ENCODE results near the gene LMTK3.
"Not testable (repeated sequence)": the region's sequence is repeated elsewhere in the genome, so short reads cannot be mapped to it uniquely, and the experiment has no call there.

LMTK3 gene

DNA sequence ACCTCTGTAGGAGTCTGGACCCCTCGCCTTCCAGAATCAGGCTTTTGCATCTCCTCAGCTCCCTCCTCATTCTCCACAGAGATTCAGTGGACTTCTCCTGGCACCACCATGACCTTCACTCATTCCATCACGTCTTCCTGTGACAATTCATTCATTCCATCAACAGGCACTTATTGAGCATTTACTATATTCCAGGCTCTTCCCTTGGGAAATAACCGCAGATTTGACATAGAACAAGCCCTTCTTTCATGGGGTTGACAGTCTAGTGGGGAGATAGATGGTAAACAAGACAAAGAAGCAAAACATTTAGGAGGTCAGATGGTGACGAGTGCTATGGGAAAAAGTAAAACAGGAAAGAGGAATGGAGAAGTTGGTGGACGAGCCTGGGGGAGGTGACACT is 37.7 kb upstream of the LMTK3 start:
- H3K9me3 ChIP-seq (ENCODE audit: low read length): no peaks in the 10 kb centered on the region
- no peaks in the 10 kb centered on the region for H3K4me1 ChIP-seq (ENCODE audit: insufficient read depth, low read length)
- no peak overlapping the region for H3K9ac ChIP-seq (ENCODE audit: low read length)
- H3K27me3 ChIP-seq (ENCODE audit: control insufficient read depth in 1 of 2, insufficient read depth in 2 of 2, low read length in 2 of 2): peaks cover 0 to 9% of the 10 kb centered on the region in 2 donors
- no peak overlapping the region for H3K27ac ChIP-seq (ENCODE audit: low read depth, low read length)
- H3K4me3 ChIP-seq (ENCODE audit: low read depth in 1 of 2, low read length in 2 of 2): no peak overlapping the region
- H3K36me3 ChIP-seq (ENCODE audit: insufficient read depth, low read length): no peaks in the 10 kb centered on the region

DNA sequence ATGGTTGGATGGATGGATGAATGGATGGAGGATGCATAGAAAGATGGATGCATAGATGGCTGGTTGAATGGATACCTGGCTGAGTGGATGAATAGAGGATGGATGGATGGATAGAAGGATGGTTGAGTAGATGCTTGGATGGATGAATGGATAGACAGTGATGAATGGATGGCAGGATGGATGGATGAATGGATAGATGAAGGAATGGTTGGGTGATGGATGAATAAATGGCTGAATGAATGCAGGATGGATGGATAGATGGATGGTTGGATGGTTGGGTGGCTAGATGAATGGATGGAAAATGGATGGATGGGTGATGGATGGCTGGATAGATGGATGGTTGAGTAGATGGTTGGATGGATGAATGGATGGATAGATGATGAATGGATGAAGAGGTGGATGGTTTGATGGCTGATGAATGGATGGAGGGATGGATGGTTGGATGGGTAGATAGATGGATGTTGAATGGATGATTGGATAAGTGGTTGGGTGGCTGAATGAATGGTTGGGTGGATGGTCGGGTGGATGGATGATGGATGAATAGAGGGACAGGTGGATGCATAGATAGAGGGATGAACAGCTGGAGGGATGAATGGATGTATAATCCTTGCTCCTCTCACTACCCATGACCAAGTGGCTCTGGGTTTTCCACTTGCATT is 36.7 kb upstream of the LMTK3 start:
- Histone ChIP-seq H3K9me3 (ENCODE audit: low read length) (no peaks in the 10 kb centered on the region), H3K36me3 (ENCODE audit: insufficient read depth, low read length) (no peaks in the 10 kb centered on the region), H3K27ac (ENCODE audit: low read depth, low read length) (no peak overlapping the region), H3K4me1 (ENCODE audit: insufficient read depth, low read length) (no peaks in the 10 kb centered on the region), H3K4me3 (ENCODE audit: low read depth in 1 of 2, low read length in 2 of 2) (no peak overlapping the region), H3K9ac (ENCODE audit: low read length) (no peak overlapping the region), H3K27me3 (ENCODE audit: control insufficient read depth in 1 of 2, insufficient read depth in 2 of 2, low read length in 2 of 2) (peaks cover 0 to 11% of the 10 kb centered on the region in 2 donors)

DNA sequence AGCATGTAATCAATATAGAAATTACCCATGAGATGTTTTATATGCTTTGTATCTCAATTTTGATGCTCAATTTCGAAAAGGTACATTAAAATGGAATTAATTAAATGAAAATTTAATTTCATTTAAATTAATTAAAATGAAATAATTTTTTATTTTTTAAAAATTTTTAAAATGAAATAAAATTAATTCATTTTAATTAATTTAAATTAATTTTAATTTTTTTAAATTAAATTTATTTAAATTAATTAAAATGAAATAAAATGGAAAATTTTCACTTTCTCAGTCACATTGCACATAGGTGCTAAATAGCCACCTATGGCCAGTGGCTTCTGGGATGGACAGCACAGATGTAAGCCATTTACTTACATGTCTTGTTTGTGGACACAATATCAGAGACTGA is 36.1 kb upstream of the LMTK3 start:
- Histone ChIP-seq H3K4me3 (ENCODE audit: low read depth in 1 of 2, low read length in 2 of 2) (no peak overlapping the region), H3K27me3 (ENCODE audit: control insufficient read depth in 1 of 2, insufficient read depth in 2 of 2, low read length in 2 of 2) (peaks cover 0 to 13% of the 10 kb centered on the region in 2 donors), H3K4me1 (ENCODE audit: insufficient read depth, low read length) (no peaks in the 10 kb centered on the region)

DNA sequence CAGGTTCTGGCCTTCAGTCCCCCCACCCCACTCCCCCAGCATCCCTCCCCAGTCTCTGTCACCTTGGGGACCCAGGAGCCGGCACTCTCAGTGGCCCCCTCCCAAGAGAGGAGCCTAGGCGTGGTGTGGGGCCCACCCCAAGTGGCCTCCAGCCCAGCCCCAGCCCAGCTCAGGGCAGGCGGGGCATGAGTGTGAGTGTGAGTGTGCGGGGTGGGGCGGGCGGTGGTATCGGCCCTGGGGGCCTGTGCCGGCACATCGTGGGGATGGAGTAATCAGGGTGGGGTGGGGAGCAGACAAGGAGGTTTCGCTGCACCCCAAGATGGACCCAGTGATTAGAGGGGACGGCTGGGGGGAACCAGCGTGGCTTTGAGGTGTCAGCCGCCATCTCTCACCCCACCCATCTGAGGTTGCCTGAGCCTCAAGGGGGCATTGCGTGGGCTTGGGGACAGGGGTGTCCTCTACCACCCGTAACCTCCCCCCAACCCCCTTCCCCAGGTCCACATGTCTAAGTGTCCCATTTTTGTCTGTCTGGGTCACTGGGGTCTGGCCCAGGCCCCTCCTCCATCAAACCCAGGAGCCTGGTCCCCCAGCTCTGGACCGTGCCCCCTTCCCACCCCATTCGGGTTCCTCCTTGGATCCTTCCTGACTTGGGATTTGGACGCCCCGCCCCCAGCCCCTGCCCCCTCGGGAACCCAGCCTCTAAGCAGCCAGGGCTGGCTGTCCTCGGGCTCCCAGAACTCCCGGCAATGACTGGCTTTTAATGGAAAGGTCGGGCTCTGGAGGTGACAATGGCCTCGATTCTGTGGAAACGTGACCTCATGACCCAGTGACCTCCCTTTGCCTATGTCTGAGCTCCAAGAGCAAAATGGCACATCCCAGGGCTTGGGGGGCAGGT is 33.5 kb upstream of the LMTK3 start:
- H3K4me3 ChIP-seq (ENCODE audit: low read depth in 1 of 2, low read length in 2 of 2): no peak overlapping the region
- H3K36me3 ChIP-seq (ENCODE audit: insufficient read depth, low read length): no peaks in the 10 kb centered on the region
- no peak overlapping the region for H3K9ac ChIP-seq (ENCODE audit: low read length)
- H3K27ac ChIP-seq (ENCODE audit: low read depth, low read length): no peak overlapping the region
- peaks cover 0 to 13% of the 10 kb centered on the region in 2 donors for H3K27me3 ChIP-seq (ENCODE audit: control insufficient read depth in 1 of 2, insufficient read depth in 2 of 2, low read length in 2 of 2)
- H3K9me3 ChIP-seq (ENCODE audit: low read length): no peaks in the 10 kb centered on the region
- H3K4me1 ChIP-seq (ENCODE audit: insufficient read depth, low read length): no peaks in the 10 kb centered on the region

More for the DNA sequence above, 36.1 kb upstream of the LMTK3 start:
- no peak overlapping the region for H3K27ac ChIP-seq (ENCODE audit: low read depth, low read length)
- H3K9ac ChIP-seq (ENCODE audit: low read length): no peak overlapping the region
- H3K36me3 ChIP-seq (ENCODE audit: insufficient read depth, low read length): no peaks in the 10 kb centered on the region
- no peaks in the 10 kb centered on the region for H3K9me3 ChIP-seq (ENCODE audit: low read length)

- peaks cover 0 to 13% of the 10 kb centered on the region in 2 donors for H3K27me3 ChIP-seq (ENCODE audit: control insufficient read depth in 1 of 2, insufficient read depth in 2 of 2, low read length in 2 of 2)
- H3K4me3 ChIP-seq (ENCODE audit: low read depth in 1 of 2, low read length in 2 of 2): no peak overlapping the region
- H3K9ac ChIP-seq (ENCODE audit: low read length): no peak overlapping the region
- H3K36me3 ChIP-seq (ENCODE audit: insufficient read depth, low read length): no peaks in the 10 kb centered on the region
- no peaks in the 10 kb centered on the region for H3K9me3 ChIP-seq (ENCODE audit: low read length)
- no peaks in the 10 kb centered on the region for H3K4me1 ChIP-seq (ENCODE audit: insufficient read depth, low read length)
- H3K27ac ChIP-seq (ENCODE audit: low read depth, low read length): no peak overlapping the region
Measured at GRCh38 chr19:48543121-48543710, 31.6 kb upstream of the LMTK3 start.

- no peaks in the 10 kb centered on the region for H3K9me3 ChIP-seq (ENCODE audit: low read length)
- H3K9ac ChIP-seq (ENCODE audit: low read length): no peak overlapping the region
- H3K36me3 ChIP-seq (ENCODE audit: insufficient read depth, low read length): no peaks in the 10 kb centered on the region
- no peak overlapping the region for H3K4me3 ChIP-seq (ENCODE audit: low read depth in 1 of 2, low read length in 2 of 2)
- H3K27ac ChIP-seq (ENCODE audit: low read depth, low read length): no peak overlapping the region
- peaks cover 0 to 13% of the 10 kb centered on the region in 2 donors for H3K27me3 ChIP-seq (ENCODE audit: control insufficient read depth in 1 of 2, insufficient read depth in 2 of 2, low read length in 2 of 2)
- no peaks in the 10 kb centered on the region for H3K4me1 ChIP-seq (ENCODE audit: insufficient read depth, low read length)
Measured at GRCh38 chr19:48541813-48542212, 30.2 kb upstream of the LMTK3 start.

GRCh38 chr19:48540110-48540509 is 28.5 kb upstream of the LMTK3 start:
- no peak overlapping the region for H3K9ac ChIP-seq (ENCODE audit: low read length)
- no peak overlapping the region for H3K27ac ChIP-seq (ENCODE audit: low read depth, low read length)
- H3K9me3 ChIP-seq (ENCODE audit: low read length): no peaks in the 10 kb centered on the region
- no peaks in the 10 kb centered on the region for H3K4me1 ChIP-seq (ENCODE audit: insufficient read depth, low read length)
- H3K36me3 ChIP-seq (ENCODE audit: insufficient read depth, low read length): no peaks in the 10 kb centered on the region
- peaks cover 0 to 8% of the 10 kb centered on the region in 2 donors for H3K27me3 ChIP-seq (ENCODE audit: control insufficient read depth in 1 of 2, insufficient read depth in 2 of 2, low read length in 2 of 2)
- no peak overlapping the region for H3K4me3 ChIP-seq (ENCODE audit: low read depth in 1 of 2, low read length in 2 of 2)

DNA sequence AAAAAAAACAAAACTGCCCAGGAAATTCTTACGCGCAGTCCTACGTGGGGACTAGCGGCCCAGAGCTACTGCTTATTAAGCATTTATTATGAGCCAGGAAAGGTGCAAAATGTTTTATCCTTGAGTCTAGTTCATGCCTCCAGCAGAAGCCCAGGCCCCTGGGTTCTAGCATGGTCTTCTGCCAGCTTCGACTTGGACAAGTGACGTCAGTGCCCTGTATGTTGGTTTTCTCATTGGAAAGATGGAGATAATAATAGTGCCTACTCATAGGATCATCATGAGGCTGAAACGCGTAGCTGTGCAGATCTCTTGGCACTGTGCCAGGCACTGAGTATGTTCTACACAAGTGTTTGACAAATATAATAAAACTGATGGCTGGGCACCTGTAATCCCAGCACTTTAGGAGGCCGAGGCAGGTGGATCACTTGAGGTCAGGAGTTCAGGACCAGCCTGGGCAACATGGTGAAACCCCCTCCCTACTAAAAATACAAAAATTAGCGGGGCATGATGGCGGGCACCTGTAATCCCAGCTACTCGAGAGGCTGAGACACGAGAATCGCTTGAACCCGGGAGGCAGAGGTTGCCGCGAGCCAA is 28.0 kb upstream of the LMTK3 start:
- Histone ChIP-seq H3K9ac (ENCODE audit: low read length) (no peak overlapping the region), H3K4me1 (ENCODE audit: insufficient read depth, low read length) (no peaks in the 10 kb centered on the region), H3K27ac (ENCODE audit: low read depth, low read length) (no peak overlapping the region), H3K36me3 (ENCODE audit: insufficient read depth, low read length) (no peaks in the 10 kb centered on the region), H3K27me3 (ENCODE audit: control insufficient read depth in 1 of 2, insufficient read depth in 2 of 2, low read length in 2 of 2) (peaks cover 0 to 4% of the 10 kb centered on the region in 2 donors), H3K9me3 (ENCODE audit: low read length) (no peaks in the 10 kb centered on the region), H3K4me3 (ENCODE audit: low read depth in 1 of 2, low read length in 2 of 2) (no peak overlapping the region)

GRCh38 chr19:48538057-48538456 is 26.4 kb upstream of the LMTK3 start:
- not testable (repeated sequence) for H3K27ac ChIP-seq (ENCODE audit: low read depth, low read length); H3K4me3 ChIP-seq (ENCODE audit: low read depth in 1 of 2, low read length in 2 of 2); H3K4me1 ChIP-seq (ENCODE audit: insufficient read depth, low read length); H3K27me3 ChIP-seq (ENCODE audit: control insufficient read depth in 1 of 2, insufficient read depth in 2 of 2, low read length in 2 of 2); H3K9me3 ChIP-seq (ENCODE audit: low read length); H3K9ac ChIP-seq (ENCODE audit: low read length); H3K36me3 ChIP-seq (ENCODE audit: insufficient read depth, low read length)

- H3K4me1 ChIP-seq (ENCODE audit: insufficient read depth, low read length): no peaks in the 10 kb centered on the region
- no peak overlapping the region for H3K27ac ChIP-seq (ENCODE audit: low read depth, low read length)
- no peaks in the 10 kb centered on the region for H3K27me3 ChIP-seq (ENCODE audit: control insufficient read depth in 1 of 2, insufficient read depth in 2 of 2, low read length in 2 of 2)
- H3K9ac ChIP-seq (ENCODE audit: low read length): no peak overlapping the region
- no peak overlapping the region for H3K4me3 ChIP-seq (ENCODE audit: low read depth in 1 of 2, low read length in 2 of 2)
- no peaks in the 10 kb centered on the region for H3K9me3 ChIP-seq (ENCODE audit: low read length)
- H3K36me3 ChIP-seq (ENCODE audit: insufficient read depth, low read length): no peaks in the 10 kb centered on the region
Measured at GRCh38 chr19:48537541-48537940, 25.9 kb upstream of the LMTK3 start.

- Histone ChIP-seq H3K9me3 (ENCODE audit: low read length) (no peaks in the 10 kb centered on the region), H3K4me1 (ENCODE audit: insufficient read depth, low read length) (no peaks in the 10 kb centered on the region), H3K27ac (ENCODE audit: low read depth, low read length) (no peak overlapping the region), H3K9ac (ENCODE audit: low read length) (no peak overlapping the region), H3K27me3 (ENCODE audit: control insufficient read depth in 1 of 2, insufficient read depth in 2 of 2, low read length in 2 of 2) (no peaks in the 10 kb centered on the region), H3K4me3 (ENCODE audit: low read depth in 1 of 2, low read length in 2 of 2) (no peak overlapping the region), H3K36me3 (ENCODE audit: insufficient read depth, low read length) (no peaks in the 10 kb centered on the region)
Measured at GRCh38 chr19:48533770-48534169, 22.1 kb upstream of the LMTK3 start.

Data from muscle layer of colon (tissue), 2 donors.